GM10266 (cell line): ENCODE data around the gene CLIC4.
"Not testable (repeated sequence)": the region's sequence is repeated elsewhere in the genome, so short reads cannot be mapped to it uniquely, and the experiment has no call there.

Experiments
- DNase-seq: peaks from one replicate; pipeline ENCODE4 v3.0.0; 2012; ENCODE audit errors: extremely low spot score
- CTCF ChIP-seq: IDR thresholded peaks from 2 replicates; pipeline ENCODE4 v1.5.1; 2012; ENCODE audit warnings: mild to moderate bottlenecking, low read depth; ENCODE audit not compliant: control insufficient read depth, insufficient read depth; ENCODE audit errors: missing control alignments

CLIC4 gene

GRCh38 chr1:24754229-24754628, 9.0 kb downstream of the CLIC4 start:
- no peak for TF ChIP-seq CTCF
- no peak for DNase-seq

GRCh38 chr1:24755323-24755722, 10.1 kb downstream of the CLIC4 start:
- DNase-seq = not testable (repeated sequence)

GRCh38 chr1:24756395-24756794, 11.1 kb downstream of the CLIC4 start:
- no peak for TF ChIP-seq CTCF
- no peak for DNase-seq

GRCh38 chr1:24759492-24759891, 14.2 kb downstream of the CLIC4 start:
- no peak for TF ChIP-seq CTCF
- DNase-seq = no peak

GRCh38 chr1:24761582-24761981, 16.3 kb downstream of the CLIC4 start:
- TF ChIP-seq CTCF = no peak
- no peak for DNase-seq

GRCh38 chr1:24762133-24762676, 17.0 kb downstream of the CLIC4 start:
- TF ChIP-seq CTCF = no peak
- DNase-seq = no peak

- no peak for TF ChIP-seq CTCF
- DNase-seq = no peak
These were observed 18.4 kb downstream of the CLIC4 start for GRCh38 chr1:24763671-24764070.

GRCh38 chr1:24764439-24764838, 19.2 kb downstream of the CLIC4 start:
- TF ChIP-seq CTCF = no peak
- no peak for DNase-seq
